HEK293T (cell line): ENCODE results near the gene DTNBP1.

Source experiments
- BHLHE40 ChIP-seq: fragments of 450-650 bp; IDR thresholded peaks from 2 replicates; pipeline ENCODE4 v1.6.1; 2016; ENCODE audit warnings: mild to moderate bottlenecking, moderate library complexity, borderline replicate concordance
- ELF4 ChIP-seq: fragments of 450-650 bp; IDR thresholded peaks from 2 replicates; pipeline ENCODE4 v1.6.1; 2017; ENCODE audit warnings: antibody characterized with exemption

DNA sequence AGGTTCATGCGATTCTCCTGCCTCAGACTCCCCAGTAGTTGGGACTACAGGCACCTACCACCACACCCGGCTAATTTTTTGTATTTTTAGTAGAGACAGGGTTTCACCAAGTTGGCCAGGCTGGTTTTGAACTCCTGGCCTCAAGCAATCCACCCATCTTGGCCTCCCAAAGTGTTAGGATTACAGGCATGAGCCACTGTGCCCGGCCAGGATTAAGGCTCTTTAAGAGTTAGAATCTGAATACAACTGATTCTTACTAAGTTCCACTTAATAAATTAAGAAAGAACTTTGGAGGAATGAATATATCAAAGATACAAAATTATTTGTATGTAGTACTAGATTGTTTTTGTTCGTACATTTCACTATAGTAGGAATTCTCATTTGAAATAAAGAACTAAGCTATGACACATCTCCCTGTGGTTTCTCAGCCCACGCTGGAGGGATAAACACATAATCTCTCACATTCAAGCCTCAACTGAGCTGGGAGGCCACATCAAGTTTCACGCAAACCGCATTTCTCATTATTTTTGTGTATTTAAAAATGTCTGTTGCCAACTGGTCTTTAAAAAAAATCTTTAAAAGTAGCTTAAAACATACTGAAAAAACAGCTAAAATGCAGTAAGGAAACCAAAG is 34.2 kb downstream of the DTNBP1 start:
- TF ChIP-seq BHLHE40 (no peak), ELF4 (no peak)
